Ecto neural progenitor cell (in vitro differentiated cells): ENCODE measurements around the gene FGF11.
A peak's percentile ranks its signal among the peaks of the same experiment; 100 is the strongest.

Experiments used
- DNase-seq: peaks from one replicate; pipeline ENCODE4 v3.0.0-alpha.2; 2018; ENCODE audit warnings: low spot score

Gene FGF11

GRCh38 chr17:7408252-7408727 lies 31.0 kb upstream of the FGF11 start:
- no peak for DNase-seq

- no peak for DNase-seq
Measured at GRCh38 chr17:7408863-7409262, 30.4 kb upstream of the FGF11 start.

- no peak for DNase-seq
Measured at GRCh38 chr17:7409716-7410115, 29.6 kb upstream of the FGF11 start.

GRCh38 chr17:7410634-7411426 lies 28.5 kb upstream of the FGF11 start:
- DNase-seq, result no peak

- DNase-seq, result no peak
Measured at GRCh38 chr17:7411427-7411750, 27.9 kb upstream of the FGF11 start.

- DNase-seq, result no peak
Measured at GRCh38 chr17:7413346-7413985, 25.8 kb upstream of the FGF11 start.

GRCh38 chr17:7414837-7415236 lies 24.5 kb upstream of the FGF11 start:
- DNase-seq, result no peak

GRCh38 chr17:7415784-7416183 lies 23.5 kb upstream of the FGF11 start:
- no peak for DNase-seq

GRCh38 chr17:7416323-7416722 lies 23.0 kb upstream of the FGF11 start:
- DNase-seq, result no peak

- no peak for DNase-seq
Measured at GRCh38 chr17:7417056-7417655, 22.2 kb upstream of the FGF11 start.

GRCh38 chr17:7418472-7419152 lies 20.7 kb upstream of the FGF11 start:
- DNase-seq, result no peak

- DNase-seq, result peak; percentile 77
Measured at GRCh38 chr17:7419819-7420610, 19.3 kb upstream of the FGF11 start, which contains the start of gene SPEM1. Gene SPEM1, plus strand, starts transcription at chr17:7420324. Its CDS starts 61 bp downstream, at chr17:7420385.

- no peak for DNase-seq
Measured at GRCh38 chr17:7421186-7421585, 18.1 kb upstream of the FGF11 start.

GRCh38 chr17:7423679-7424078 lies 15.6 kb upstream of the FGF11 start:
- no peak for DNase-seq

GRCh38 chr17:7425316-7425715 lies 14.0 kb upstream of the FGF11 start, which contains the start of gene SPEM2:
Gene SPEM2, plus strand, starts transcription at chr17:7425616. Its CDS starts 73 bp downstream, at chr17:7425689.
- DNase-seq, result no peak

- DNase-seq, result no peak
Measured at GRCh38 chr17:7425756-7426155, 13.6 kb upstream of the FGF11 start.

- no peak for DNase-seq
Measured at GRCh38 chr17:7426203-7426863, 13.0 kb upstream of the FGF11 start.

- no peak for DNase-seq
Measured at GRCh38 chr17:7426896-7427489, 12.3 kb upstream of the FGF11 start.

- no peak for DNase-seq
Measured at GRCh38 chr17:7427549-7427948, 11.8 kb upstream of the FGF11 start.

GRCh38 chr17:7428557-7428956 lies 10.8 kb upstream of the FGF11 start, which contains the start of gene SPEM3:
Gene SPEM3, plus strand, starts transcription at chr17:7428857. Its CDS starts 46 bp downstream, at chr17:7428903.
- DNase-seq, result no peak

- no peak for DNase-seq
Measured at GRCh38 chr17:7429722-7430121, 9.6 kb upstream of the FGF11 start.
